Activated T-cell treated with anti-CD3 and anti-CD28 coated beads, Interleukin-2, amount 50 U/mL, for 48 hours (primary cell): Measurements from ENCODE around the gene CACNA2D2.

Experiments
- DNase-seq, 2 experiments: peaks; one replicate each; pipeline ENCODE4 v3.0.0-alpha.2; 2020

Gene CACNA2D2

GRCh38 chr3:50455161-50456018, 48.0 kb downstream of the CACNA2D2 start:
- DNase-seq = no peak

GRCh38 chr3:50454481-50455070, 48.9 kb downstream of the CACNA2D2 start:
- DNase-seq = no peak

GRCh38 chr3:50453907-50454306, 49.5 kb downstream of the CACNA2D2 start:
- DNase-seq = no peak

DNA sequence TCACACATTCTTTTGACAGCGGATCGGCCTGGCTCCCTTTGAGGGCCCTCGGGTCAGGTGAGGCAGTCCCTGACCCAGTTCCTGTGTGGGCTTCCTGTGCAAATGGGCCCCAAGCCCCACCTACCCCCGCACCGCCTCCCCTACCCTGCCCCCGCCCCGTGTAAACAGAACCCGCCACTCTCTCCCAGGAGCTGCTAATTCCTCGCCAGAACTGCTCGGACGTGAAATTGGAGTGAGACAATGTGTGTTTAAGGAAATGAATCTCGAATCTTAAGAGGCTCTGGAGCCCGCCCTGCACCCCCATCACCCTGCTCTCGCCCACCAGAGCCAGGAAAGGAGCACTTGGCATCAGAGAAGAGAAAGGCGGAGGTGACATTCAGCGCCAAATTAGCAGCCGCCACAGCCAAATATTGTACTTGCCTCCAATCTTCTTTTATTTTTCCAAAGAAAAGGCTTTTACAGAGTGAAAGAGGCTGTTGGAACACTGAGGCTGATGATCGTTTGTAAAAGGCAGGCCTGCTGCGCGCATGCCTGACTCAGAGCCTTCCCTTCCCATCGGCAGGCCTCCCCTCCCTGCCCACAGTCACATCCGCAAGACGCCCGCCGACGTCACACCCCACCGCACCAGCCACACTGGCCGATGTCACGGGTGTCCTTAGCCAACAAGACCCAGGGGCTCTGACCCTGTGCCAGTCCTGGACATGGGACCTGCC, 53.1 kb downstream of the CACNA2D2 start:
- peak; percentile 72 to 76 for DNase-seq

DNA sequence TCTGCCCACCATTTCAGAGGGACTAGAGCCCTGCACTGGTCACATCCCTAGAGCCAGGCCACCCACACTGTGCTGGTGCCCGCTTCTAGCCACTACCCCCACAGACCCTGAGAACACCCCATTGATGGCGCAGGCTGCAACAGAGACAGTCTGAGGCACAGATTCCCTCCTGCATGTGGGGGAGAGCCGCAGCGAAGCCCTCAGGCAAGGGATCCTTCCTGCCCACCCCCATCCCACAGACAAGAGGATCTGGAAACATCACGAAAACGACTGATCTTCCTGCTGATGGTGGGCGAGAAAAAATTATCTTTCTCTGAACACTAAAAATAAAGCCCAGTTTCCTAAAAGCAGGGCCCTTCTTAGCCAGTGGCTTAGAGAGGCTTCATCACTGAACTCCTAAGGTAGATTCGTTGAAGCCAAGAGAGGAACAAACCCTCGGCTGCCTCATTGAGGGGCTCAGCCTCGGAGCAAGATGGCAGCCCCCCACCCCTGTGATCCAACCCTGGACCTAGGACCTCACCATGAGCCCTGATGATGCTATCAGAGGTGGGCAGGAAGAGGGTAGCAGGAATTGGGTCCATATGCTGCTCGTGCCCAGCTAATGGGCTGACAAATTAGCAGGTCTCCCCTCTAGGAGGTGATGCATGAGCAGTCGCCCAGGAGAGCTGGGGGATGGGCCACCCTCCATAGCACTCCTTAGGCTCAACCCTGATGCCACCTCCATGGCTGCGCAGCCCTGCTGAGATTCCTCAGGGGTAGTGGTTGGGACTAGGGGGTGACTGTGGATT, 54.5 kb downstream of the CACNA2D2 start:
- DNase-seq = no peak

DNA sequence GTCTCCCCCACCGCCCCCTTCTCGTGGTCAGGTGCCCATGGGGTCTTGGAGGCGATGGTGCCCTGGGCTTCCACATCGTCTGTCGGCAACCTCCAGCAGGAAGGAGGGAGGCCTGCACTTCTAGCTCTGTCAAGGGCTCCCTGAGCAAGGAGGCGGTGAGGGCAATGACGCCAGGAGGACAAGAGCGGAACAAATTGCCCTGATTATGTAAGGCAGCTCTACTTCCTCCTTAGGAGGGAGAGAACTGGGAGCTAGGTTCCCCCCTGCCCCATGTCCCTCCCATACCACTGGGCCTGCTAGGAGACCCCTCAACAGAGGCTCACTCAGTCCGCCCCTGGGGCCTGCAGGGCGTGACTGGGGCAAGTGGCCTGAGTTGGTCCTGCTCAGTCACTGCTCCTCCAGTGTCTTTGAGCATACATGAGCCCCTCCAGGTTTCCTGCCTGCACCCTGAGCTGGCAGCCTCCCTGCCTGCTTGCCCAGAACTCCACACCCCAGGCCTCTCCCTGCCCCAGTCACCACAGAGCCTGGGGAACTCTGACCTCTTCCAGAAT, 56.1 kb downstream of the CACNA2D2 start:
- DNase-seq = no peak

DNA sequence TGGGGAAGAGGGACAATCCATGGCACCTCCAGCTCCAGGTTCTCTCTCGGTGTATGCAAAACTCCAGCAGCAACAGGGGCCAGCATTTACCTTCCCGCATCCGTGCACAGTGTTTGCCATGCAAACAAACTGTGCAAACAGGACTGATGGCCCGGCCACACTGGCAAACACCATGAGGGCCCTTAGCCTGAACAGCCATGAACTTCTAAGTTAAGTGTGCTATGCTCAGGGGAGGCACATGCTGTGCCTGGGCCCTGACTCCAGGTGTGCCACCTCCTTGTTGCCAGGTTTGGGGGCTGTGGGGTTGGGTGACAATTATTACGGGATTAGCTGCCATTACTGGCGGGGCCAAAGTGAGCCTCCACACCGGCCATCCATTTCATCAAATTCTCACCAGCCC, 57.5 kb downstream of the CACNA2D2 start:
- no peak for DNase-seq

- no peak for DNase-seq
These were observed 58.7 kb downstream of the CACNA2D2 start for GRCh38 chr3:50444782-50445181.

- DNase-seq = no peak
These were observed 59.2 kb downstream of the CACNA2D2 start for GRCh38 chr3:50444213-50444612.

DNA sequence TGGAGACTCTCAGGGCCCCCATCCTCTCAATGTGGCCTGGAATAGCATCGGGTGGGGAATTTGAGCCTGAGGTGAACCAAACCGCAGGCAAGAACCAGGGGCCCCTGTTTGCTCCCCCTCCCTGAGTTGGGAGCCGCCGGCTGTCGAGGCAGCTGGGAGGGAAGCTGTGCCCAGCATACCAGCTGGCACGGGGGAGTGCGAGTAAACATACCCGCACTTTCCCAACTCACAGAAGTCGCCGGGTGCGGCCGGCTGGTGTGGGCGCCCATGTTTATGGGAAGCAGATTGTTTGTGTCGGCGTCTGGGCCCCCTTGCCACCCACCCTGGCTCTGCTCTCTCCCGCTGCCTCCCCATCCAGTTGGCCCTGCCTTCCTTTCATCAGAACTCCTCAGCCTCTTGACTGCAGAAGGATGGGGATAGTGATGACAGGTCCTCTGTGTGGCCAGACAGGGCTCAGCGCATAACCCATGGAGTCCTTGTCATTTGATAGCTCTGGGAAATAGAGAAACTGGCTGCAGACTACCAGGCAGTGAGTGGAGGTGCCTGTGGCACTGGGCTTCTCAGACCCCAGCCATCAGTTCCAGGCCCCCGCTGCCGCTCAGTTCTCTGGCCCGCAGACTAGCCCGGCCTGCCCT, 60.4 kb downstream of the CACNA2D2 start:
- DNase-seq = no peak

GRCh38 chr3:50441424-50442217, 61.8 kb downstream of the CACNA2D2 start:
- DNase-seq = no peak

DNA sequence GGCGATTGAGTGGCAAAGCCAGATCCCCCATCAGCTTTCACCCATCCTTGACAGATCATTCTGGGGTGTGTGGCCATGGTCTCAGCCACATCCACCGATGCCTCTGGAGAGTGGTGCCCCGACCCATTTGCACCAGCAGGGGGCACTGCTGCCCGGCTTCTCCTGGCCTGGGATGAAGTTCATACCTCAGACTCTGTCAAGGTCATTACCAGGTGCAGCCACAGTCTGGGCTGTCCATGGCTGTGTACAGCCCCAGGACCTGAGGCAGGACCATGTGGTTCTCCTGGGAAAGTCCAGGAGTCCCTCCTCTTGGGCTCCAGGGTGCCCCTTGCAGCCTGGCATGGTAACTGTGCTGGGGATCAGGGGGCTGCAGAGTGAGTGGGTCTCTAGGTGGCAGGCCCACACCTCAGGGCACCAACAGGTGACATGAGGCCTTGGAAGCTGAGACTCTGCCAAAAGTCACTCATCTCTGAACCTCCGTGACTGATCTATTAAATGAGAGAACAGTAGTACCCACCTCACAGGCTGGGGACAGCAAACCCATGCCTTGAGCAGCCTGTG, 67.2 kb downstream of the CACNA2D2 start:
- DNase-seq = peak; percentile 88 to 89

GRCh38 chr3:50435371-50436113, 67.9 kb downstream of the CACNA2D2 start:
- DNase-seq = no peak

DNA sequence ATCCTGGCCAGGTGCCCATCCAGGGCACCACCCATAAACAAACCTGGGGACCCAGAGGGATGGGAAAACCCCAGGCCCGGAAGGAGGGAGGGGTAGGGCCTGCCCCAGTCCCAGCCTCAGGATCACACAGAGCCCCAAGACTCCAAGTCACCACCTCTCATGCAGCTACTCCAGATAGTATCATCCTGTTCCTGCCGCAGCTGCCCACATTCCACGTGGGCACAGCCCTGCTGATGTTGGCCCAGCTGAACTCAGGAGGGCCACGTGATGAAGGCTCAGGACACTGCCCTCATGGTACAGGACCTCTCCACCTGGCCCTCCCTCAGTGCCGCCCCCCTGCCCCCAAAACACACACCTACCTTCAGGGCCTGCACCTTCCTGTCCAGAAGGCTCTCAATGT, 69.5 kb downstream of the CACNA2D2 start:
- DNase-seq = no peak

- no peak for DNase-seq
These were observed 72.4 kb downstream of the CACNA2D2 start for GRCh38 chr3:50430950-50431435.

DNA sequence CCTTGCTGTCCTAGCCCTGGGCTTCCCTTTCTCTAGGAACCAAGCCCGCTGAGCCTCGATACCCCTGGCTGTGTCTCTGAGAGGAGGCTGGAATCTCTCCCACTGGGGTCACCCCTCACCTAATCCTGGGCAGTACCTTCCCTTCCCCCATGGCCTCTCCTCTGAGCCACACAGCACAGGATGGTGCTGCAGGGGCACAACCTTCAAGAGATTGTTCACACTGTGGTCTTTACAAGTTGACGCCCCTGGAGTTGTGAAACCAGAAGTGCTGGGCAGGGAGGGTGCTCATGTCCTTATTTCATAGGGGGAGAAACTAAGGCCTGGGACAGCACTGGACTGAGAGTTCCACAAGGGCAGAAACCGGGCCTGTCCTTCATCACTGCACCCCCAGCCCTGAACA, 73.2 kb downstream of the CACNA2D2 start:
- no peak for DNase-seq

DNA sequence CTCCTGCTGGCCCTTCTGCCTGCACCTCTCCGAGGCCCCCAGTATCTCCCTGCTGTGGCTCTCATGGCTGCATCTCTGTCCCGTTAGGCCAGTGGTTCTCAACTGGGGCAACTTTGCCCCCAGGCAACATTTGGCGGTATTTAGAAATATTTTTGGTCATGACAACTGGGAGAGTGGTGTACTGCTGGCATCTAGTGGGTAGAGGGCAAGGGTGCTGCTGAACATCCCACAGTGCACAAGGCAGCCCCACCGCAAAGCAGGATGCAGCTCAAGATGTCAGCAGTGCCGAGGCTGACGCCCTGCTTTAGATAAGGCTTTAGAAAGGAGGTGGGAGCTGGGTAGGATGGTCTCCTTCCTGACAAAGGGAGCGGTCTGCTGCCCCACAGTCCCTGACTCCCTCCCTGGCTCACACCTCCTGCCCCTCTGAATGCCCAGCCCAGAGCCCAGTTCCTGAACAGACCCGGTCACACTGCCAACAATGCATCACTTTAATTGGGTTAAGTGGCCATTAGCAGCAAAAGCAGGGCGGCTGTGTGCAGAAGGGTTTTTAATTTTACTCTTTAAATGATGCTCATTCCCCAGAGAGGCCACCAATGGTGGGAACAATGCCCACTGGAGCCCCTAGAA, 75.3 kb downstream of the CACNA2D2 start:
- DNase-seq = no peak

DNA sequence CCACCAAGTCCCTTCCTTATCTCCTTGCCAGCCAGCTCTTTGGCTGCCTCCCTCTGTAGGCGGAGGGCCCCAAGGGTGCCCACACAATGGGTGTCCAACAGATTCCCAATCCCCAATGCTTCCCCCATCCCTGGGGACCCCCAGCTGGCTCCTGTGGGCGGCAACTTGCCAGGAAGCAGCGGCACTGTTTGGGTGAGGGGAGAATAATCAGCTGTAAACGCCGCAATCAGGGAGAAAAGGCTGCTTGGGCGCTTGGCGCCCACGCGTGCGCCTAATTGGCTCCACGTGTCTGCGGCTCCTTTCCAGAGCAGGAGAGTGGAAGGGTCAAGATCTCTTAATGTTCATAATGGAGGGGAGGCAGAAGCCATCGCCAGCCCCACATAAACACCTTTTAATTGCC, 76.2 kb downstream of the CACNA2D2 start:
- no peak for DNase-seq

- no peak for DNase-seq
These were observed 77.5 kb downstream of the CACNA2D2 start for GRCh38 chr3:50425911-50426310.

DNA sequence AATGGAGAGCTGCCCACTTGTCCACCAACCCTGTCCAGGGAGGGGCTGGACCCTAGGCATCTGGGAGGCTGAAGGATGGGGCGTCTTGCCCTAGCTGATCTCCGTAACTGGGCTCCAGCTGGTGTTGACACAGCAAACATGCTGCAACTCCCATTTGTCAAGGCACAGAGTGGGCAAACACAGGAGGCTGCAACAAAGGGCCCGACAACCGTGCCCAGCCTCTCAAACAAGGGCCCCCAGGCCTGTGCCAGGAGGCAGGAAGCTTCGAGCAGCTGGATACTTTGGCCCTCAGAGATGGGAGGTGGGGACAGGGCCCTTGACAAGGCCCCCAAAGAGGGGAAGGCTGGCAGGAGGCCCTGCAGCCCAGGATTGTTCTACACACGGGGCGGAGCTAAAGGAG, 79.9 kb downstream of the CACNA2D2 start:
- no peak for DNase-seq
